Smooth muscle cell (in vitro differentiated cells): Measurements from ENCODE around the gene RERE. TPM values are rescaled to one million over a fixed set of nuclear protein-coding genes. Genes with fewer than 3 reads are reported as not detected.
A peak's percentile ranks its signal among the peaks of the same experiment; 100 is the strongest.

Source experiments
- DNase-seq: peaks from one replicate; lab custom pipeline; 2025; ENCODE audit not compliant: unreplicated experiment; lab: John Stamatoyannopoulos, UW
- H2AFZ ChIP-seq: fragments of 200-600 bp; sonication (generic); 2 replicates; pipeline ENCODE4 v1.6.0; 2016; ENCODE audit warnings: antibody characterized with exemption, low read depth, mild to moderate bottlenecking
- H3F3A ChIP-seq: fragments of 200-600 bp; sonication (generic); 2 replicates; pipeline ENCODE4 v1.6.0; 2017; ENCODE audit warnings: antibody characterized with exemption, low read depth
- H3K27ac ChIP-seq: fragments of 200-600 bp; sonication (generic); 2 replicates; pipeline ENCODE4 v1.5.1; 2016; ENCODE audit warnings: low read depth, mild to moderate bottlenecking
- H3K27me3 ChIP-seq: fragments of 200-600 bp; sonication (generic); 2 replicates; pipeline ENCODE4 v1.6.1; 2016; ENCODE audit warnings: low read depth, mild to moderate bottlenecking
- H3K36me3 ChIP-seq: fragments of 200-600 bp; sonication (generic); 2 replicates; pipeline ENCODE4 v1.5.1; 2016; ENCODE audit warnings: low read depth
- H3K4me1 ChIP-seq: fragments of 200-600 bp; sonication (generic); 2 replicates; pipeline ENCODE4 v1.5.1; 2016; ENCODE audit warnings: low read depth
- H3K4me2 ChIP-seq: fragments of 200-600 bp; sonication (generic); 2 replicates; pipeline ENCODE4 v1.6.0; 2016; ENCODE audit warnings: mild to moderate bottlenecking
- H3K4me3 ChIP-seq: fragments of 200-600 bp; sonication (generic); 2 replicates; pipeline ENCODE4 v1.5.1; 2016; ENCODE audit warnings: mild to moderate bottlenecking
- H3K79me2 ChIP-seq: fragments of 200-600 bp; sonication (generic); 2 replicates; pipeline ENCODE4 v1.6.0; 2016; ENCODE audit warnings: low read depth, mild to moderate bottlenecking
- H3K9ac ChIP-seq: fragments of 200-600 bp; sonication (generic); 2 replicates; pipeline ENCODE4 v1.6.0; 2016; ENCODE audit warnings: low read depth
- H3K9me3 ChIP-seq: fragments of 200-600 bp; sonication (generic); replicated peaks from 2 replicates; pipeline ENCODE4 v1.5.1; 2016; ENCODE audit warnings: low read depth
- H4K20me1 ChIP-seq: fragments of 200-600 bp; sonication (generic); 2 replicates; pipeline ENCODE4 v1.6.0; 2016; ENCODE audit warnings: low read depth
- WGBS: methylation state at CpG from one replicate; pipeline ENCODE4 v1.1.7; 2016; ENCODE audit warnings: low lambda C conversion rate; 5-methylcytosine and 5-hydroxymethylcytosine counted together
- polyA plus RNA-seq: library from polyadenylated mRNA; unstranded; fragments of >200 nt; fragmentation: Nextera tagmentation; extraction: Ambion mirVana; gene quantifications from 2 replicates; pipeline ENCODE4 v1.2.1, GENCODE V29; 2016
- total RNA-seq: library from RNA; depleted of rRNA; stranded (reverse); fragments of >200 nt; gene quantifications from 2 replicates; pipeline ENCODE4 v1.2.3, GENCODE V29; 2014
- TF ChIP-seq, protein P1 (sequence below): fragments of 200-600 bp; sonication (generic); IDR thresholded peaks from 2 replicates; pipeline ENCODE4 v1.5.1; 2017; ENCODE audit warnings: borderline replicate concordance, mild to moderate bottlenecking, antibody characterized with exemption; ENCODE audit not compliant: insufficient read depth, poor library complexity, severe bottlenecking

RERE gene
- total and polyA plus RNA-seq, 2 experiments from 2014 or later = 45.6 to 59.2 TPM

DNA sequence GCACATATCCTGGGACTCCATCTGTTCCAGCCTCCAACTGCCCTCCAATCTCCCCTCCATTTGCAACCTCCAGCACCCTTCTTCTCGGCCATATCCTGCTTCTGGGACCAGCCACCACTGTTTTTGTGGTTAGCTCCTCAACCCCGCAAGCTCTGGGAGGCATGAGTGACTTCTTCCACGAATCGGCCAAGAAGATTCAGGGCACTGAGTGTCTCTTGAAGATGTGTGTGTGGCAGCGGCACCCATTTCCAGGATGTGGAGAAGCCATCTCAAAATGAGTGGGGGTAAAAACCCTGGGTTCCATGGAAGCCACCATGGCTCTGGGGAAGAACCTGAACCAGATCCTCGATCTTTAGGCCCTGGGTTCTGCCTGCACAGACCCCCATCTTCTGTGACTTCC is 304.9 kb downstream of the RERE start:
- Histone ChIP-seq H3K27me3 (no peaks in the 10 kb centered on the region), H4K20me1 (peaks cover 47% of the 10 kb centered on the region), H2AFZ (no peak overlapping the region), H3K27ac (no peak overlapping the region), H3K4me1 (peaks cover 25% of the 10 kb centered on the region), H3K9ac (no peak overlapping the region), H3K4me2 (no peak overlapping the region), H3K36me3 (no peaks in the 10 kb centered on the region), H3F3A (peaks cover 12% of the 10 kb centered on the region), H3K9me3 (no peaks in the 10 kb centered on the region), H3K79me2 (peaks cover 56% of the 10 kb centered on the region), H3K4me3 (no peak overlapping the region)
- no peak for DNase-seq
- 97% methylated on average over 6 of the region's 6 CpGs for WGBS
- TF ChIP-seq, protein P1, sequence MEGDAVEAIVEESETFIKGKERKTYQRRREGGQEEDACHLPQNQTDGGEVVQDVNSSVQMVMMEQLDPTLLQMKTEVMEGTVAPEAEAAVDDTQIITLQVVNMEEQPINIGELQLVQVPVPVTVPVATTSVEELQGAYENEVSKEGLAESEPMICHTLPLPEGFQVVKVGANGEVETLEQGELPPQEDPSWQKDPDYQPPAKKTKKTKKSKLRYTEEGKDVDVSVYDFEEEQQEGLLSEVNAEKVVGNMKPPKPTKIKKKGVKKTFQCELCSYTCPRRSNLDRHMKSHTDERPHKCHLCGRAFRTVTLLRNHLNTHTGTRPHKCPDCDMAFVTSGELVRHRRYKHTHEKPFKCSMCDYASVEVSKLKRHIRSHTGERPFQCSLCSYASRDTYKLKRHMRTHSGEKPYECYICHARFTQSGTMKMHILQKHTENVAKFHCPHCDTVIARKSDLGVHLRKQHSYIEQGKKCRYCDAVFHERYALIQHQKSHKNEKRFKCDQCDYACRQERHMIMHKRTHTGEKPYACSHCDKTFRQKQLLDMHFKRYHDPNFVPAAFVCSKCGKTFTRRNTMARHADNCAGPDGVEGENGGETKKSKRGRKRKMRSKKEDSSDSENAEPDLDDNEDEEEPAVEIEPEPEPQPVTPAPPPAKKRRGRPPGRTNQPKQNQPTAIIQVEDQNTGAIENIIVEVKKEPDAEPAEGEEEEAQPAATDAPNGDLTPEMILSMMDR = no peak

DNA sequence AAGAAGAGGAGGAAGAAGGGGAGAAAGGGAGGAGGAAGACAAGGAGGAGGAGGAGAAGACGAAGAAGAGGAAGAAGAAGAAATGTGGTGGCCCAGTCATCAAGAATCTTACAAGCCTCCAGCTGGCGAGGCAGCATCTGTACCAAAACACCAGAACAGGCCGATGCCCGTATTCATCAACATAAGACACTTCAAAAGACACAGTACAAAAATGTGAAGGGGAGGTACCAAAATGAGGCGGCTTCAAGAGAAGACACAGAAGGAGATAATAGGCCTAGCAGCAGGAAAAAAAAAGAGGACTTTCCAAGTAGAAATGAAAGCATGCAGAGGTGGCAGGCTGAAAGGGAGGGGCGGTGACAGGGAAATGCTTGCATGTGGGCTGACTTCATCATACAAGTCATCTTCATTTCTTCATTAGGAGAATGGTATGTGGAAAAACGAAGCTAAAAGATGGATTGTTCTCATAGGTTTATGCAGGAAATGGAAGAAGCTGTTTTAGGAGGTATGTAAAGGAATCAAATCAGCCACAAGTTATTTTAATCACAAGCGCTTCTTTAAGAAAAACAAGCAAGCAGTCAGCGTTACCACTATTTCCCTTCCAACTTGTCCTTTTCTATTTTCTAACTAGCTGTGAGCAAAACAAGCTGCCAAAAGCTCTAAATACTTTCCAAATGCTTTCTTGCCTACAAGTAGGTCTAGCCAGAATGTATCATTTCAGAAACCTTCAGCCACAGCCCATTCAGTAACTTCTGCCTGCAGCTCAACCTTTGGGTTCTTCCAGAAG is 307.2 kb downstream of the RERE start:
- Histone ChIP-seq H3K9ac (peak overlapping the region; percentile 23), H3K27me3 (no peaks in the 10 kb centered on the region), H3K79me2 (peaks cover 47% of the 10 kb centered on the region), H3K27ac (peak overlapping the region; percentile 66), H3K4me2 (peak overlapping the region; percentile 68), H3F3A (peaks cover 12% of the 10 kb centered on the region), H2AFZ (no peak overlapping the region), H3K4me3 (peak overlapping the region; percentile 0), H4K20me1 (peaks cover 52% of the 10 kb centered on the region), H3K9me3 (no peaks in the 10 kb centered on the region), H3K36me3 (no peaks in the 10 kb centered on the region), H3K4me1 (peaks cover 15% of the 10 kb centered on the region)
- TF ChIP-seq, protein P1 = no peak
- 60% methylated on average over 9 of the region's 9 CpGs for WGBS
- DNase-seq = no peak

DNA sequence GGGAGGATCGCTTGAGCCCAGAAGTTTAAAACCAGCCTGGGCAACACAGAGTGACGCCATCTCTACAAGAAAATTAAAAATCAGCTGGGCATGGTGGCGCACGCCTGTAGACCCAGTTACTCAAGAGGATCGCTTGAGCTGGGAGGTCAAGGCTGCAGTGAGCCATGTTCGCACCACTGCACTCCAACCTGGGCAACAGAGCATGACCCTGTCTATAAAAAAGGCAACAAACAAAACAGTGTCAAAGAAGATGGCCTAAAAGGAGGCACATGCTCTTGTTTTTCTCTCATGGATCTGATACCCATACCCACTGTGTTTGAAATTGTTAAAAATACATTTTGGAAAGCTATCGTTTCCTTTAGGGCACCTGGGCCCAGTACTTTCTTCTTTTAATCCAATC is 307.9 kb downstream of the RERE start:
- Histone ChIP-seq H3K27ac (peak overlapping the region; percentile 66), H3K79me2 (peaks cover 42% of the 10 kb centered on the region), H3K4me3 (no peak overlapping the region), H3K9me3 (no peaks in the 10 kb centered on the region), H3K36me3 (no peaks in the 10 kb centered on the region), H3K4me1 (peaks cover 15% of the 10 kb centered on the region), H2AFZ (no peak overlapping the region), H3F3A (peaks cover 12% of the 10 kb centered on the region), H4K20me1 (peaks cover 50% of the 10 kb centered on the region), H3K9ac (peak overlapping the region; percentile 23), H3K4me2 (peak overlapping the region; percentile 68), H3K27me3 (no peaks in the 10 kb centered on the region)
- 98% methylated on average over 7 of the region's 7 CpGs for whole genome bisulfite sequencing
- TF ChIP-seq, protein P1 = no peak
- DNase-seq = no peak

- Histone ChIP-seq H4K20me1 (peaks cover 58% of the 10 kb centered on the region), H3K4me3 (no peak overlapping the region), H3K9me3 (no peaks in the 10 kb centered on the region), H2AFZ (no peak overlapping the region), H3K27me3 (no peaks in the 10 kb centered on the region), H3K79me2 (peaks cover 33% of the 10 kb centered on the region), H3K4me2 (no peak overlapping the region), H3K4me1 (peaks cover 15% of the 10 kb centered on the region), H3K9ac (no peak overlapping the region), H3K36me3 (no peaks in the 10 kb centered on the region), H3F3A (peaks cover 12% of the 10 kb centered on the region), H3K27ac (no peak overlapping the region)
- TF ChIP-seq, protein P1 = no peak
- WGBS = 84% methylated on average over 11 of the region's 11 CpGs
- DNase-seq = no peak
Measured at GRCh38 chr1:8506995-8507615, 310.3 kb downstream of the RERE start.
